ENCODE measurements around the gene WASF3. TPM values are rescaled to one million over a fixed set of nuclear protein-coding genes. Genes with fewer than 3 reads are reported as not detected.

The WASF3 gene
- 13.1 and 14.0 TPM in 2 replicates for total RNA-seq

GRCh38 chr13:26557393-26558073, at the start of gene WASF3:
TSS of gene WASF3 (plus strand) at chr13:26557683. CDS start at chr13:26642271, 84,588 bp downstream.

Other genes with a start within 250 kb of the WASF3 start
- not detected in 2 replicates for gene GPR12, start 203.1 kb downstream of the WASF3 start, total RNA-seq